ENCODE measurements around the gene CMSS1.

The CMSS1 gene

DNA sequence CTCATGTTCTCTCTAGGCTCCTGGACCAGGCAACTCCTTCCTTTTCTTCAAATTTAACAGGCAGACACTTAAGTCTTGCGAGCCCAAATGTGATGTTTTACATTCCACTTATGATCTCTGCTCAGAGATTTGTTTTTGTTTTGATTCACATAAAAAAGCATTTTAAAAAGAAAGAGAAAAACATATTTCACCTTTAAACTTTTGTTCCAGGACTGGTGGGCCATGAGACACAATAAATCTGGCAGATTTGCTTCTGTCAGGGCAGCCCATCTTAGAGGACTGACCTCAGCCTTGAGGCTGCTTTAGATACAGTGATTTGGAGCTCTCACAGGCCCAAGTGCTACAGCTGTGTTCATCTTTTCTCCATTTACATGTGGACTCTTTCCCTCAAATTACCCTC, 52.0 kb downstream of the CMSS1 start:
- no peaks in the 10 kb centered on the region for H3K79me2 ChIP-seq (ENCODE audit: low read length)
- no peak overlapping the region for H2AFZ ChIP-seq (ENCODE audit: low read length)
- no peaks in the 10 kb centered on the region for H3K36me3 ChIP-seq (replicated peaks; ENCODE audit: insufficient read depth, low read length)
- H3K4me1 ChIP-seq (ENCODE audit: low read length) = no peaks in the 10 kb centered on the region
- H3K9ac ChIP-seq (ENCODE audit: low read length) = no peak overlapping the region
- no peaks in the 10 kb centered on the region for H3K9me3 ChIP-seq (replicated peaks; ENCODE audit: insufficient read depth, low read length)
- H3K27me3 ChIP-seq (replicated peaks; ENCODE audit: insufficient read depth, low read length) = no peaks in the 10 kb centered on the region
- H4K20me1 ChIP-seq (ENCODE audit: insufficient read depth, low read length) = no peaks in the 10 kb centered on the region
- H3K9me2 ChIP-seq (replicated peaks; ENCODE audit: insufficient read depth, low read length) = no peaks in the 10 kb centered on the region
- H3K4me2 ChIP-seq (ENCODE audit: low read depth, low read length) = no peak overlapping the region
- H3K27ac ChIP-seq (ENCODE audit: low read length) = no peak overlapping the region
- no peaks in the 10 kb centered on the region for H3F3A ChIP-seq (ENCODE audit: insufficient read depth, low read length)
- H3K4me3 ChIP-seq (ENCODE audit: low read length) = no peak overlapping the region
- DNase-seq = no peak
- TF ChIP-seq EZH2phosphoT487 (IDR thresholded peaks at IDR 0.05; ENCODE audit: low read length) (no peak), EZH2 (optimal IDR thresholded peaks at IDR 0.05; ENCODE audit: low read depth, low read length) (no peak)
- TF ChIP-seq, protein P1, sequence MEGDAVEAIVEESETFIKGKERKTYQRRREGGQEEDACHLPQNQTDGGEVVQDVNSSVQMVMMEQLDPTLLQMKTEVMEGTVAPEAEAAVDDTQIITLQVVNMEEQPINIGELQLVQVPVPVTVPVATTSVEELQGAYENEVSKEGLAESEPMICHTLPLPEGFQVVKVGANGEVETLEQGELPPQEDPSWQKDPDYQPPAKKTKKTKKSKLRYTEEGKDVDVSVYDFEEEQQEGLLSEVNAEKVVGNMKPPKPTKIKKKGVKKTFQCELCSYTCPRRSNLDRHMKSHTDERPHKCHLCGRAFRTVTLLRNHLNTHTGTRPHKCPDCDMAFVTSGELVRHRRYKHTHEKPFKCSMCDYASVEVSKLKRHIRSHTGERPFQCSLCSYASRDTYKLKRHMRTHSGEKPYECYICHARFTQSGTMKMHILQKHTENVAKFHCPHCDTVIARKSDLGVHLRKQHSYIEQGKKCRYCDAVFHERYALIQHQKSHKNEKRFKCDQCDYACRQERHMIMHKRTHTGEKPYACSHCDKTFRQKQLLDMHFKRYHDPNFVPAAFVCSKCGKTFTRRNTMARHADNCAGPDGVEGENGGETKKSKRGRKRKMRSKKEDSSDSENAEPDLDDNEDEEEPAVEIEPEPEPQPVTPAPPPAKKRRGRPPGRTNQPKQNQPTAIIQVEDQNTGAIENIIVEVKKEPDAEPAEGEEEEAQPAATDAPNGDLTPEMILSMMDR (IDR thresholded peaks at IDR 0.05; ENCODE audit: low read length) = no peak

DNA sequence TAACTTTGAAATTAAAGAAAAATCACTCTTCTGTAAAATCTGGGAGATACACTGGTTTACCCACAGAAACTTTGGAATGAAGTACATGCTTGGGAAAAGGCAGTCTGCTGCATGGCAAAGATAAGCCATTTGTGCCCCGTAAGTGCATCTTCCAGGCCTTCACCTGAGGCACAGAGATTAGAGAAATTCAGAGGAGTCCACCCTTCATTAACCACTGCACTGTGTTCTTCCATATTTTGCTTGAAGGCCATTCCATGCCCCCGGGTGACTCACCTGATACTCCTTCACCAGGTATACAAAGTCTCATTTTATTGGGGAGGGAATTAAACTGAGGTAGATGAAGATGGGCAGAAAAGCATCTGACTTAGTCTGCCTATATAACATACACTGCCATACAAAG, 53.0 kb downstream of the CMSS1 start:
- no peak overlapping the region for H3K4me2 ChIP-seq (ENCODE audit: low read depth, low read length)
- H4K20me1 ChIP-seq (ENCODE audit: insufficient read depth, low read length) = no peaks in the 10 kb centered on the region
- H3K4me3 ChIP-seq (ENCODE audit: low read length) = no peak overlapping the region
- H3K36me3 ChIP-seq (replicated peaks; ENCODE audit: insufficient read depth, low read length) = no peaks in the 10 kb centered on the region
- DNase-seq = no peak
- H3K9me3 ChIP-seq (replicated peaks; ENCODE audit: insufficient read depth, low read length) = no peaks in the 10 kb centered on the region
- no peak overlapping the region for H3K27ac ChIP-seq (ENCODE audit: low read length)
- no peak overlapping the region for H3K9ac ChIP-seq (ENCODE audit: low read length)
- no peaks in the 10 kb centered on the region for H3K79me2 ChIP-seq (ENCODE audit: low read length)
- no peaks in the 10 kb centered on the region for H3K9me2 ChIP-seq (replicated peaks; ENCODE audit: insufficient read depth, low read length)
- H3K4me1 ChIP-seq (ENCODE audit: low read length) = no peaks in the 10 kb centered on the region
- TF ChIP-seq EZH2phosphoT487 (IDR thresholded peaks at IDR 0.05; ENCODE audit: low read length) = no peak
- H2AFZ ChIP-seq (ENCODE audit: low read length) = no peak overlapping the region
- H3F3A ChIP-seq (ENCODE audit: insufficient read depth, low read length) = no peaks in the 10 kb centered on the region
- H3K27me3 ChIP-seq (replicated peaks; ENCODE audit: insufficient read depth, low read length) = no peaks in the 10 kb centered on the region

DNA sequence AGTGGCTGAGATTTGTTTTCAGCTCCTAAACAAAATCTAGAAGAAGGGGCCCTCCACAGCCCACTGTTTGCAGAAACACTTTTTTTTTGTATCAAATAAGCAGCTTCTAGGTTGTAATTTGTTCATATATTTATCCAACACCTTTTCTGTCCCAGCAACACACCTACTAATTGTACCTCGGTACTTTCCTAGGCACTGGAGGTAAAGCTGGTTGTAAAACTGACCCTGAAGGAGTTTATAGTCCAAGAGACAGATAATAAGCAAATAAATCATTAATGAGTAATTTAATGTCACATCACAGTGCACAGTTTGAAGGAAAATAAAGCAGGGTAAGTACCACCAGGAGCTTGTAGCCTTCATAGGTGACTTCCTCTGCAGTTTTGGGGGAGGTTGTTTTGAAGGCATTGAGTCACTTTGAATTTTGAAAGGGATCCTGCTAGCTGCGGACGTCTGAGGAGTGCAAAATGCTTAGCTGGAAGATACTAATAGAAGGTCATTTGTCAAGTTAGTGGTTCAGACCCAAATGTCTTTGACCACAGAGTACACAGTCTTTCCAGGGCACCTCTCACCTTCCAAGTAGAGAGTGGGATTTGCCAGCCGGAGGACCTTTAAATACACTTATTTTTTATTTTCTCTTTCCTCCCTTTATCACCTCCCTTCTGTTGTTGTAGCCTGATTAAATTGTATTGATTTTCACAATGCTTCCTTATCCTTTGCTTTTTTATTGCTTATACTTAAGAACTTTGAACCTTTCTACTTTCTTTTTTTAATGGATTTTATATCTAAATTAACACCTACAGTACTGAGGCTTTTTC, 53.8 kb downstream of the CMSS1 start:
- H3F3A ChIP-seq (ENCODE audit: insufficient read depth, low read length) = no peaks in the 10 kb centered on the region
- H3K4me2 ChIP-seq (ENCODE audit: low read depth, low read length) = no peak overlapping the region
- no peaks in the 10 kb centered on the region for H3K27me3 ChIP-seq (replicated peaks; ENCODE audit: insufficient read depth, low read length)

More for the DNA sequence above, 53.8 kb downstream of the CMSS1 start:
- Histone ChIP-seq H3K9ac (ENCODE audit: low read length) (no peak overlapping the region), H3K36me3 (replicated peaks; ENCODE audit: insufficient read depth, low read length) (no peaks in the 10 kb centered on the region), H3K9me3 (replicated peaks; ENCODE audit: insufficient read depth, low read length) (no peaks in the 10 kb centered on the region), H3K4me1 (ENCODE audit: low read length) (no peaks in the 10 kb centered on the region), H3K79me2 (ENCODE audit: low read length) (no peaks in the 10 kb centered on the region), H2AFZ (ENCODE audit: low read length) (no peak overlapping the region), H4K20me1 (ENCODE audit: insufficient read depth, low read length) (no peaks in the 10 kb centered on the region), H3K27ac (ENCODE audit: low read length) (no peak overlapping the region), H3K4me3 (ENCODE audit: low read length) (no peak overlapping the region), H3K9me2 (replicated peaks; ENCODE audit: insufficient read depth, low read length) (no peaks in the 10 kb centered on the region)
- no peak for TF ChIP-seq EZH2phosphoT487 (IDR thresholded peaks at IDR 0.05; ENCODE audit: low read length)
- TF ChIP-seq, protein P1 (IDR thresholded peaks at IDR 0.05; ENCODE audit: low read length) = no peak
- TF ChIP-seq EZH2 (optimal IDR thresholded peaks at IDR 0.05; ENCODE audit: low read depth, low read length) = no peak
- no peak for DNase-seq

Measured in MM.1S (cell line).